Ishikawa (cell line): Measurements from ENCODE around the gene KCNN3.

Experiments
- CEBPB ChIP-seq: IDR thresholded peaks from 2 replicates; pipeline ENCODE4 v1.6.1; 2012
- CREB1 ChIP-seq: IDR thresholded peaks from 2 replicates; pipeline ENCODE4 v1.6.1; 2012; ENCODE audit warnings: low read depth
- EGR1 ChIP-seq: IDR thresholded peaks from 2 replicates; pipeline ENCODE4 v1.6.1; 2012
- EP300 ChIP-seq: IDR thresholded peaks from 2 replicates; pipeline ENCODE4 v1.6.1; 2012; ENCODE audit warnings: borderline replicate concordance
- FOXM1 ChIP-seq: IDR thresholded peaks from 2 replicates; pipeline ENCODE4 v1.6.1; 2012; ENCODE audit warnings: low read depth, borderline replicate concordance
- MAX ChIP-seq: IDR thresholded peaks from 2 replicates; pipeline ENCODE4 v1.6.1; 2012
- NFIC ChIP-seq: IDR thresholded peaks from 2 replicates; pipeline ENCODE4 v1.6.1; 2012
- RAD21 ChIP-seq: IDR thresholded peaks from 2 replicates; pipeline ENCODE4 v1.6.1; 2012; ENCODE audit warnings: low read depth
- REST ChIP-seq: IDR thresholded peaks from 2 replicates; pipeline ENCODE4 v1.6.1; 2012; ENCODE audit warnings: low read depth, mild to moderate bottlenecking
- TAF1 ChIP-seq: IDR thresholded peaks from 2 replicates; pipeline ENCODE4 v1.6.1; 2012; ENCODE audit warnings: low read depth, mild to moderate bottlenecking
- TCF12 ChIP-seq: IDR thresholded peaks from 2 replicates; pipeline ENCODE4 v1.6.1; 2012; ENCODE audit warnings: low read depth
- TEAD4 ChIP-seq: IDR thresholded peaks from 2 replicates; pipeline ENCODE4 v1.6.1; 2012
- USF1 ChIP-seq: IDR thresholded peaks from 2 replicates; pipeline ENCODE4 v1.6.1; 2012
- YY1 ChIP-seq: IDR thresholded peaks from 2 replicates; pipeline ENCODE4 v1.6.1; 2012; ENCODE audit warnings: low read depth
- ZBTB7A ChIP-seq: IDR thresholded peaks from 2 replicates; pipeline ENCODE4 v1.6.1; 2012; ENCODE audit warnings: low read depth

KCNN3 gene

GRCh38 chr1:154899041-154899440, 29.0 kb upstream of the KCNN3 start:
- TF ChIP-seq EGR1: no peak
- no peak for TF ChIP-seq MAX
- TF ChIP-seq CREB1: no peak
- TF ChIP-seq ZBTB7A: no peak
- no peak for TF ChIP-seq USF1
- TF ChIP-seq CEBPB: no peak

GRCh38 chr1:154896771-154897286, 26.7 kb upstream of the KCNN3 start:
- TF ChIP-seq FOXM1 (no peak), EP300 (no peak), RAD21 (no peak), TEAD4 (no peak), YY1 (no peak)

GRCh38 chr1:154895798-154896197, 25.7 kb upstream of the KCNN3 start:
- TF ChIP-seq NFIC: no peak
- no peak for TF ChIP-seq CEBPB
- TF ChIP-seq FOXM1: no peak
- TF ChIP-seq TEAD4: no peak
- TF ChIP-seq REST: no peak
- TF ChIP-seq MAX: no peak
- TF ChIP-seq ZBTB7A: no peak
- TF ChIP-seq RAD21: no peak
- TF ChIP-seq YY1: no peak
- no peak for TF ChIP-seq TCF12
- no peak for TF ChIP-seq EP300
- no peak for TF ChIP-seq EGR1
- TF ChIP-seq TAF1: no peak
- no peak for TF ChIP-seq CREB1

- TF ChIP-seq TCF12 (no peak), REST (no peak), ZBTB7A (no peak), RAD21 (no peak)
Observed at GRCh38 chr1:154891452-154891851, 21.4 kb upstream of the KCNN3 start.

- no peak for TF ChIP-seq NFIC
- no peak for TF ChIP-seq TAF1
- no peak for TF ChIP-seq TCF12
- no peak for TF ChIP-seq CEBPB
- TF ChIP-seq YY1: no peak
Observed at GRCh38 chr1:154888757-154889156, 18.7 kb upstream of the KCNN3 start.

- TF ChIP-seq FOXM1 (no peak), REST (no peak), CREB1 (no peak), MAX (no peak), EGR1 (no peak), ZBTB7A (no peak), EP300 (no peak), TCF12 (no peak), YY1 (no peak), USF1 (no peak), CEBPB (no peak), NFIC (no peak)
Observed at GRCh38 chr1:154886281-154887015, 16.4 kb upstream of the KCNN3 start.
